ENCODE measurements around the gene PRIMA1. TPM values are rescaled to one million over a fixed set of nuclear protein-coding genes. Genes with fewer than 3 reads are reported as not detected.

Gene PRIMA1
- total RNA-seq, 1 donor, result not detected

GRCh38 chr14:93789228-93790130, 1.2 kb upstream of the PRIMA1 start:
- Histone ChIP-seq H3K79me2 (ENCODE audit: insufficient read depth, low read length) (no peaks in the 10 kb centered on the region), H3K36me3 (ENCODE audit: insufficient read depth, low read length) (no peaks in the 10 kb centered on the region), H3K4me3 (ENCODE audit: insufficient read depth, low read length) (no peak overlapping the region), H3K4me1 (ENCODE audit: insufficient read depth, low read length) (no peaks in the 10 kb centered on the region), H4K20me1 (ENCODE audit: insufficient read depth, low read length) (no peaks in the 10 kb centered on the region), H3K27me3 (ENCODE audit: insufficient read depth, low read length) (peaks cover 17% of the 10 kb centered on the region), H3K27ac (ENCODE audit: low read depth, low read length) (no peak overlapping the region), H2AFZ (ENCODE audit: low read length) (no peak overlapping the region), H3K4me2 (ENCODE audit: insufficient read depth, low read length) (peak overlapping the region; percentile 13), H3K9me3 (ENCODE audit: low read depth, low read length) (no peaks in the 10 kb centered on the region)
- no peak for DNase-seq (ENCODE audit: insufficient read length, low spot score, missing footprints)
- TF ChIP-seq CTCF (IDR thresholded peaks at IDR 0.05; ENCODE audit: extremely low read depth, low read depth, low read length), result no peak

DNA sequence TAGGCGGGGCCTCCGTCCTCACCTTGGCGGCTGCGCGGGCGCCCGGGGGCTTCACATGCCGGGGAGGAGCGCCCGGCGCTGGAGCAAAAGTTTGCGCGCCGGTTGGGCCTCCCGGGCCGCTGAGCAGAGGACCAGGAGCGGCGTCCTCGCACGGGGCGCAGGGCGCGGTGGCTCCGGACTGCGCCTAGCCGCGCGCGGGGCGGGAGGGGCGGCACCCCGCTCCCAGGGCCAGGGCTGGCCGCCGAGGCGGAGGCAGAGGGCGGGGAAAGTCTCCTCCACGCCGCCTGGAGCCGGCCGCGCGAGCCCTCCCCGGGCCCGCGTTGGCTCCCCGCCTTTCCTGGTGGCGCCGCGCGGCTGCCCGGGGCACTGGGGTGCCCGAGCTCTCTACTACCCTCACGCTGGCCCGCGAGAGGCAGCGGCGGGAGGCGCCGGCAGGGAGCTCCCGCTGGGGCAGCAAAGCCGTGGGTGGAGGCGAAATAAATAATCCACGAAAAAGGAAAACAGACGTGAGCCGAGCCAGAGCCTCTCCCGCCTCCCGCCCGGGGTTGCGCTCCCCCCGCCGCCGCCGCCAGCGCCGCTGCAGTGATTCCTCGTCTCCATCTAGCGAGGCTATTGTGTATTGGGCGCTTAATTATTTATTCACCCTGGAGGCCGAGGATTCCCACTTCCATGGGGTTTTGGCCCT, 400 bp upstream of the PRIMA1 start:
- DNase-seq (ENCODE audit: insufficient read length, low spot score, missing footprints), result peak; percentile 91
- Histone ChIP-seq H3K79me2 (ENCODE audit: insufficient read depth, low read length) (no peaks in the 10 kb centered on the region), H3K27ac (ENCODE audit: low read depth, low read length) (no peak overlapping the region), H4K20me1 (ENCODE audit: insufficient read depth, low read length) (no peaks in the 10 kb centered on the region), H3K27me3 (ENCODE audit: insufficient read depth, low read length) (peaks cover 19% of the 10 kb centered on the region), H3K4me2 (ENCODE audit: insufficient read depth, low read length) (peak overlapping the region; percentile 13), H3K4me1 (ENCODE audit: insufficient read depth, low read length) (no peaks in the 10 kb centered on the region), H2AFZ (ENCODE audit: low read length) (no peak overlapping the region), H3K9me3 (ENCODE audit: low read depth, low read length) (no peaks in the 10 kb centered on the region), H3K4me3 (ENCODE audit: insufficient read depth, low read length) (no peak overlapping the region), H3K36me3 (ENCODE audit: insufficient read depth, low read length) (no peaks in the 10 kb centered on the region)
- TF ChIP-seq CTCF (IDR thresholded peaks at IDR 0.05; ENCODE audit: extremely low read depth, low read depth, low read length), result peak; percentile 9

- Histone ChIP-seq H3K36me3 (ENCODE audit: insufficient read depth, low read length) (no peaks in the 10 kb centered on the region), H3K27me3 (ENCODE audit: insufficient read depth, low read length) (peaks cover 23% of the 10 kb centered on the region), H3K79me2 (ENCODE audit: insufficient read depth, low read length) (no peaks in the 10 kb centered on the region), H3K4me2 (ENCODE audit: insufficient read depth, low read length) (no peak overlapping the region), H3K4me1 (ENCODE audit: insufficient read depth, low read length) (no peaks in the 10 kb centered on the region), H3K27ac (ENCODE audit: low read depth, low read length) (no peak overlapping the region), H3K4me3 (ENCODE audit: insufficient read depth, low read length) (no peak overlapping the region), H3K9me3 (ENCODE audit: low read depth, low read length) (no peaks in the 10 kb centered on the region), H2AFZ (ENCODE audit: low read length) (no peak overlapping the region), H4K20me1 (ENCODE audit: insufficient read depth, low read length) (no peaks in the 10 kb centered on the region)
- no peak for TF ChIP-seq CTCF (IDR thresholded peaks at IDR 0.05; ENCODE audit: extremely low read depth, low read depth, low read length)
- no peak for DNase-seq (ENCODE audit: insufficient read length, low spot score, missing footprints)
These were observed 606 bp downstream of the PRIMA1 start for GRCh38 chr14:93787465-93788292.
